Measurements from ENCODE around the gene SYMPK.
"Not testable (repeated sequence)": the region's sequence is repeated elsewhere in the genome, so short reads cannot be mapped to it uniquely, and the experiment has no call there.

The SYMPK gene

GRCh38 chr19:45804140-45804958 lies 58.6 kb downstream of the SYMPK start:
- no peak for DNase-seq (ENCODE audit: low read depth)

- no peak for DNase-seq (ENCODE audit: low read depth)
Measured at GRCh38 chr19:45801603-45802175, 61.3 kb downstream of the SYMPK start.

GRCh38 chr19:45800070-45800553 lies 62.8 kb downstream of the SYMPK start:
- DNase-seq (ENCODE audit: low read depth): peak; percentile 58

GRCh38 chr19:45799541-45799940 lies 63.4 kb downstream of the SYMPK start:
- not testable (repeated sequence) for DNase-seq (ENCODE audit: low read depth)

DNA sequence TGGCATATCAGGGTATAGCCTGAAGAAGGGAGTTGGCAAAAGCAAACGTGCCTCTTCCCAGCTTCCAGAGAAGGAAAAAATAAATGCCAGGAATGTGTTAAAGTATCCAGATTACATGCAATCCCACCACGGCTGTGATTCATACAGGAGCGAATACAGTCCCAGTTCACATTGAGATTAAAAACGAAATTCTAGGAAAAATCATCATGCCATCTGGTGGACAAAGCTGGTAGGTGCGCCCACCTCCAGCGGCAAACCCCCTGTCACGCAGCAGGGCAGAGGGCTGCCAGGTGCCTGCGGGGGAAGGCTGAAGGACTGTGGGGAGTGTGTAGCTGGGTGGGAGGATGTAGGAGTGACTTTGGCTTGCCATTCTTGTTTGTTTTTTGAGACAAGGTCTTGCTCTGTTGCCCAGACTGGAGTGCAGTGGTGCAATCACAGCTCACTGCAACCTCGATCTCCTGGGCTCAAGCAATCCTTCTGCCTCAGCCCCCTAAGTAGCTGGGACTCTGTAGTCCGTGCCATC lies 63.9 kb downstream of the SYMPK start:
- peak; percentile 59 for DNase-seq (ENCODE audit: low read depth)

- no peak for DNase-seq (ENCODE audit: low read depth)
Measured at GRCh38 chr19:45794627-45795026, 68.3 kb downstream of the SYMPK start.

GRCh38 chr19:45793876-45794275 lies 69.1 kb downstream of the SYMPK start:
- no peak for DNase-seq (ENCODE audit: low read depth)

DNA sequence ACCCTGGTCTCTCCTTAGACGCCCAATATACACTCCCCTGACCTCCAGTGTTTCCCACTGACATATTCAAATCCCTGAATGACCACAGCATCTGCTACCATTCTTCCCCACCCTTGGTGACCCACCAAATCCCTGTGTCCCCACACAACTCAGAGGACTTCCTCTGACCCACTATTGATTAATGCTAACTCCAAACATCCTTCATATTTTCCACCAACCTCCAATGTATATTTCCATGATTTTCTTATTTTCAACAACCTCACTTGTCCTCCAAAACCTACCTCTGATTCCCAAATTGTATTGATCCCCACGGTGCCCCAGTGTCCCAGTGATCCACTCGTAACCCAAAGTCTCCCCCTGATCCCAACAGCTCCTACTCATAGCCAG lies 69.8 kb downstream of the SYMPK start:
- DNase-seq (ENCODE audit: low read depth): no peak

- peak; percentile 97 for DNase-seq (ENCODE audit: low read depth)
Measured at GRCh38 chr19:45792470-45793177, 70.3 kb downstream of the SYMPK start, which contains the start of gene DMWD. Gene DMWD (minus strand): TSS chr19:45792845. CDS start chr19:45792756, 89 bp downstream.

- DNase-seq (ENCODE audit: low read depth): no peak
Measured at GRCh38 chr19:45791744-45792469, 71.0 kb downstream of the SYMPK start.

- no peak for DNase-seq (ENCODE audit: low read depth)
Measured at GRCh38 chr19:45790942-45791341, 72.0 kb downstream of the SYMPK start.

DNA sequence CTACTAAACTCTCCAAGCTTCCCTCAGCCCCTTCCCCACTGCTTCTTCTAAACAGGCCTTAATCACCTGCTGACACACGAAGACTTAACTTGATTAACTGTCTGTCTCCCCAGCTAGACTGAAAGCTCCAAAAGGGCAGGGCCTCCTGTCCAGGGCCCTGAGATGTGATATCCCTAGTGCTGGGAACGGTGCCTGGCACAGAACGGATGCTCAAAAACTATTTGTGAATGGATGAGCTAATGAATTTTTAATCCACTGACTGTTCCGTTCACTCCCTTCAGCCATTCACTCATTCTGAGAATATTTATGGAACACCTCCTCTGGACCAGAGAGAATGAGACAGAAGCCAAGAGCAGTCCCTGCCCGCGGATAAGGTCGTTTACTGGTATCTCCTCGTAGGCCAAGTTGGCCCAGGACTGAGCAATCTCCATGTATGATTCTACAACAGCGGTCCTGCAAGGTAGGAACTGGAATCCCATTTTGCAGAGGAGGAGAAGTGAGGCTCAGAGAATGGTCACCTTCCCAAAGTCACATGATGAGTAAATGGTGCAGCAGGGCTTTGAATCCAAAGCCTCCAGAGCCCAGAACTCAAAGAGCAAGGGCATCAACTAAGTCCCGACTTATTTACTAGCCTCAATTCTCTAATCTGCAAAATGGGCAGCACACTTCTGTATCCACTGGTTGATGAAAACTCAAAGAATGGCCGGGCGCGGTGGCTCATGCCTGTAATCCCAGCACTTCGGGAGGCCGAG lies 73.7 kb downstream of the SYMPK start:
- DNase-seq (ENCODE audit: low read depth): no peak

- no peak for DNase-seq (ENCODE audit: low read depth)
Measured at GRCh38 chr19:45786533-45786894, 76.4 kb downstream of the SYMPK start.

DNA sequence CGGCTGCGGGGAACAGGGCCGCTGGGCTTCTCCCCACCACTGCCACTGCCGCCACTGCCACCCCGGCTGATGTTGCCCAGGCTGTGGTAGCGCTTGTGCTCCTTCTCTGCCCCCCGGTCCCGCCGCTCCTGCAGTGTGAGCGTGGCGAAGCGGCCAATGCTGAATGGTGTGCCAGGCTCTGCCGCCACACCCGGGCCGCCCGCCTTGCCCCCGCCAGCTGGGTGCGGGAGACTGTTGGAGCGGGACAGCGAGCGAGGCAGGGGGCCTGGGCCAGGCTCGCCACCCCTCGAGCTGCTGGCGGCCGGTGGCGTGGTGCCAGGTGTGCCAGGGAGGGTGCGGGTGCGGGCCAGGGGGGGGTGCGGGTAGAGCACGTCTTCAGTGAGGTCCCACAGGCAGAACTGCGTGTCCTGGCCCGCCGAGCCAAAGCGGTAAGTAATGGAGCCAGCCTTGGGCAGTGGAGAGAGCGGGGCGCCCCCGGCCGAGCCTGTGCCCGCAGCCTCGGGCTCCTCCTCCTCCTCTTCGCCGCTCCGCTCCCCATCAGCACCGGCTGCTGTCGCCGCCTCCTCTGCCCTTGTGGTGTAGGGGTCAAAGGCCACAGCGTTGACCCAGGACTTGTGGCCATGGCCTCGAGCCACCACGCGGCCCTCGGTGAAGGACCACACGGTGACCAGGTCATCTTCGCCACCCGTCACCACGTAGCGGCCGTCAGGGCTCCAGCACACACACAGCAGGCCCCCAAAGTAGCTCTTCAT lies 77.0 kb downstream of the SYMPK start:
- no peak for DNase-seq (ENCODE audit: low read depth)

DNA sequence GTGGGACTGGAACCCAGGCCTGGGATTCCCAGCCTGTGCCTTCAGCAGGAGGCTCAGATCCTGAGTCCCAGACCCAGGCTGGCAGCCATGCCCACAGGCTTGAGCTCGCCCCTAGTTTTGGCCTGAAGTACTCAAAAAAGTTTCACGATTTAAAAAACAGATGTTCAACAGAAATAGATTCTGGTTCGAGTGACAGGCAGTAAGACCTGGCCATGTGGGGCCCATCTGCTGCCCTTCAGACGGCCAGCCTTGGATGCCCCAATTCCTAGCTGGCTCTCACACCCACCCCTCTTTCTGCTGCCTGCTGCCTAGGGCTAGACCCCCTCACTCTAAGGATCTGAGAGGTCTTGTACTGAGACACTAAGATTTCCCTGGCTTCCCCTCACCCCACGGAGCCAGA lies 77.8 kb downstream of the SYMPK start:
- no peak for DNase-seq (ENCODE audit: low read depth)

- no peak for DNase-seq (ENCODE audit: low read depth)
Measured at GRCh38 chr19:45784096-45784495, 78.9 kb downstream of the SYMPK start.

GRCh38 chr19:45782820-45783785 lies 79.8 kb downstream of the SYMPK start:
- peak; percentile 68 for DNase-seq (ENCODE audit: low read depth)

- no peak for DNase-seq (ENCODE audit: low read depth)
Measured at GRCh38 chr19:45782162-45782691, 80.7 kb downstream of the SYMPK start, which contains the start of gene DMPK. Gene DMPK (minus strand): TSS chr19:45782490. CDS start chr19:45782352, 138 bp downstream.

Measured in iris pigment epithelial cell (primary cell).